IMR-90 (cell line): ENCODE results near the gene PAPPA. TPM values are rescaled to one million over a fixed set of nuclear protein-coding genes. Genes with fewer than 3 reads are reported as not detected.

Source experiments
- ATAC-seq: fragments of 200-7000 bp; cut with Tn5 transposase; 2 replicates; pipeline ENCODE4 v1.9.1; 2020; ENCODE audit warnings: low read depth, mild to moderate bottlenecking, moderate library complexity
- BruUV-seq: library from RNA; stranded (reverse); fragments of 400-500 nt; replicated peaks from 2 replicates; lab custom pipeline; 2021; lab: Mats Ljungman, UMichigan
- CTCF ChIA-PET: fragments of 300-600 bp; formaldehyde crosslinking; extraction: SDS; loops from one replicate; lab custom pipeline; 2021; ENCODE audit warnings: antibody characterized with exemption; lab: Yijun Ruan, JAX
- POLR2A ChIA-PET: fragments of 300-600 bp; sonication (Branson Sonifier 250); formaldehyde crosslinking; loops from one replicate; lab custom pipeline; 2022; ENCODE audit warnings: antibody characterized with exemption; ENCODE audit not compliant: unreplicated experiment; lab: Charles Lee
- DNase-seq: peaks from one replicate; pipeline ENCODE4 v3.0.0; 2013
- H2AFZ ChIP-seq: replicated peaks from 2 replicates; pipeline ENCODE3; 2013; ENCODE audit warnings: low read length, mild to moderate bottlenecking; ENCODE audit not compliant: poor library complexity
- H2AK5ac ChIP-seq: 2 replicates; pipeline ENCODE4 v1.6.1; 2013; ENCODE audit warnings: low read depth, low read length, inconsistent platforms
- H2AK9ac ChIP-seq: replicated peaks from 2 replicates; pipeline ENCODE3; 2013; ENCODE audit warnings: mild to moderate bottlenecking, low read depth, low read length, moderate library complexity; ENCODE audit not compliant: poor library complexity
- H2BK120ac ChIP-seq: 2 replicates; pipeline ENCODE4 v1.6.1; 2013; ENCODE audit warnings: low read depth, low read length, inconsistent platforms
- H2BK15ac ChIP-seq: 3 replicates; pipeline ENCODE4 v1.6.1; 2013; ENCODE audit warnings: low read depth, low read length, inconsistent platforms
- H2BK20ac ChIP-seq: 2 replicates; pipeline ENCODE4 v1.6.1; 2013; ENCODE audit warnings: low read depth, mild to moderate bottlenecking, inconsistent platforms, low read length, moderate library complexity
- H2BK5ac ChIP-seq: 2 replicates; pipeline ENCODE4 v1.6.1; 2013; ENCODE audit warnings: mild to moderate bottlenecking, low read depth, low read length, inconsistent platforms; ENCODE audit not compliant: poor library complexity, severe bottlenecking
- H3K14ac ChIP-seq: replicated peaks from 2 replicates; pipeline ENCODE4 v1.6.1; 2013; ENCODE audit warnings: low read depth, low read length, inconsistent platforms
- H3K18ac ChIP-seq: 2 replicates; pipeline ENCODE4 v1.6.1; 2013; ENCODE audit warnings: low read depth, low read length, control low read depth
- H3K23ac ChIP-seq: 2 replicates; pipeline ENCODE4 v1.6.1; 2013; ENCODE audit warnings: low read depth, low read length, inconsistent platforms
- H3K27ac ChIP-seq: 2 replicates; pipeline ENCODE4 v1.5.1; 2013; ENCODE audit warnings: mild to moderate bottlenecking, control low read depth, low read length; ENCODE audit not compliant: insufficient read depth
- H3K27me3 ChIP-seq: 2 replicates; pipeline ENCODE4 v1.6.1; 2013; ENCODE audit warnings: low read length; ENCODE audit not compliant: control insufficient read depth, insufficient read depth
- H3K36me3 ChIP-seq: 2 replicates; pipeline ENCODE4 v1.6.1; 2013; ENCODE audit warnings: low read length, mixed read lengths; ENCODE audit not compliant: control insufficient read depth, insufficient read depth
- H3K4ac ChIP-seq: 2 replicates; pipeline ENCODE4 v1.6.1; 2013; ENCODE audit warnings: low read depth, low read length, inconsistent platforms
- H3K4me1 ChIP-seq: 2 replicates; pipeline ENCODE4 v1.6.1; 2013; ENCODE audit warnings: low read length, mixed read lengths; ENCODE audit not compliant: control insufficient read depth, insufficient read depth
- H3K4me2 ChIP-seq: 2 replicates; pipeline ENCODE4 v1.6.1; 2013; ENCODE audit warnings: low read depth, mild to moderate bottlenecking, control low read depth, low read length, moderate library complexity
- H3K4me3 ChIP-seq: 2 replicates; pipeline ENCODE4 v1.5.1; 2013; ENCODE audit warnings: low read depth, mild to moderate bottlenecking, control low read depth, low read length, moderate library complexity; ENCODE audit not compliant: insufficient read depth
- H3K56ac ChIP-seq: 2 replicates; pipeline ENCODE4 v1.6.1; 2013; ENCODE audit warnings: low read length, inconsistent platforms; ENCODE audit not compliant: insufficient read depth; ENCODE audit errors: extremely low read depth
- H3K79me1 ChIP-seq, 2 experiments: 2 replicates each; pipeline ENCODE4 v1.6.1; 2013; ENCODE audit warnings: low read length in 2 of 2, inconsistent platforms in 1 of 2, low read depth in 1 of 2
- H3K9ac ChIP-seq: 2 replicates; pipeline ENCODE4 v1.6.1; 2013; ENCODE audit warnings: low read depth, low read length, control low read depth
- H3K9me1 ChIP-seq: 2 replicates; pipeline ENCODE4 v1.6.1; 2013; ENCODE audit warnings: low read length, inconsistent platforms; ENCODE audit not compliant: insufficient read depth
- H3K9me3 ChIP-seq: 2 replicates; pipeline ENCODE4 v1.6.1; 2013; ENCODE audit warnings: low read length; ENCODE audit not compliant: control insufficient read depth, insufficient read depth
- H4K20me1 ChIP-seq: 2 replicates; pipeline ENCODE4 v1.6.1; 2013; ENCODE audit warnings: low read length, inconsistent platforms; ENCODE audit not compliant: insufficient read depth
- H4K5ac ChIP-seq: 2 replicates; pipeline ENCODE4 v1.6.1; 2013; ENCODE audit warnings: mild to moderate bottlenecking, low read depth, low read length, control low read depth
- H4K8ac ChIP-seq, 2 experiments: 2 replicates each; pipeline ENCODE4 v1.6.1; 2013; ENCODE audit warnings: low read depth in 2 of 2, low read length in 2 of 2, control low read depth in 1 of 2, inconsistent platforms in 1 of 2
- H4K91ac ChIP-seq: 2 replicates; pipeline ENCODE4 v1.6.1; 2013; ENCODE audit warnings: low read depth, low read length, inconsistent platforms; ENCODE audit not compliant: insufficient read depth
- CTCF ChIP-seq: conservative IDR thresholded peaks from 2 replicates; pipeline ENCODE4 v1.5.1; 2012; ENCODE audit warnings: mild to moderate bottlenecking, low read depth, low read length, improper control_type of control experiment
- ELK1 ChIP-seq: fragments of 150-350 bp; IDR thresholded peaks from 2 replicates; pipeline ENCODE4 v1.6.1; 2016; ENCODE audit warnings: low read depth, mild to moderate bottlenecking, low read length, moderate library complexity, borderline replicate concordance
- MAFK ChIP-seq: IDR thresholded peaks from 2 replicates; pipeline ENCODE4 v1.6.1; 2012; ENCODE audit warnings: low read depth, low read length, improper control_type of control experiment
- MXI1 ChIP-seq: IDR thresholded peaks from 2 replicates; pipeline ENCODE4 v1.6.1; 2012; ENCODE audit warnings: low read depth, mild to moderate bottlenecking, low read length, moderate library complexity, borderline replicate concordance
- RCOR1 ChIP-seq: IDR thresholded peaks from 2 replicates; pipeline ENCODE4 v1.6.1; 2012; ENCODE audit warnings: mild to moderate bottlenecking, low read length, improper control_type of control experiment; ENCODE audit not compliant: insufficient replicate concordance
- WGBS, 2 experiments: methylation state at CpG; one replicate each; pipeline versions ENCODE4 v1.1.5 to v1.1.7; 2013; ENCODE audit warnings: missing lambda C conversion rate in 2 of 2; ENCODE audit not compliant: insufficient read length in 1 of 2; ENCODE audit errors: extremely low coverage in 2 of 2; 5-methylcytosine and 5-hydroxymethylcytosine counted together
- dilution Hi-C: fragments of 300-500 bp; cut with HindIII; formaldehyde crosslinking; loops from one replicate; pipeline ENCODE4 v1.14.3; 2018; ENCODE audit warnings: low sequenced_read_pairs; ENCODE audit not compliant: unreplicated experiment
- in situ Hi-C: fragments of 300-500 bp; cut with MboI; formaldehyde crosslinking; loops from 3 replicates; pipeline ENCODE4 v1.14.3; 2019; ENCODE audit warnings: low sequenced_read_pairs, inconsistent platforms, mixed read lengths
- intact Hi-C: fragments of 100-400 bp; cut with micrococcal nuclease; formaldehyde crosslinking; loops from 2 replicates; pipeline ENCODE4 v1.10.0; 2022
- polyA plus RNA-seq, 3 experiments: library from polyadenylated mRNA; depleted of rRNA; stranded (reverse); fragments of >200 nt; gene quantifications; 2 replicates each; pipeline ENCODE4 v1.2.3, GENCODE V29; 2012; ENCODE audit warnings: low replicate concordance in 1 of 3
- total RNA-seq: library from RNA; depleted of rRNA; stranded (reverse); fragments of >200 nt; gene quantifications from 2 replicates; pipeline ENCODE4 v1.2.3, GENCODE V29; 2012

PAPPA gene
- total and polyA plus RNA-seq, 2 of the 4 experiments (the other 2 are of a cell fraction): 8.3 to 12.4 TPM

- Histone ChIP-seq H3K9ac (no peak overlapping the region), H3K9me1 (no peaks in the 10 kb centered on the region; the same call in 1 of the 2 replicates), H3K14ac (no peak overlapping the region), H4K20me1 (peaks cover 50% of the 10 kb centered on the region), H2BK15ac (no peak overlapping the region), H3K4ac (no peak overlapping the region), H4K8ac (no peak overlapping the region), H2BK20ac (no peak overlapping the region), H3K56ac (no peak overlapping the region), H3K4me2 (no peak overlapping the region), H3K27me3 (no peaks in the 10 kb centered on the region), H3K4me1 (peaks cover 14% of the 10 kb centered on the region; the same call in 1 of the 2 replicates), H2AFZ (no peak overlapping the region), H3K4me3 (no peak overlapping the region), H3K27ac (no peak overlapping the region), H2BK120ac (no peak overlapping the region), H4K5ac (no peak overlapping the region), H3K79me1 (peaks cover 39 to 69% of the 10 kb centered on the region in 2 experiments), H3K18ac (no peak overlapping the region), H3K9me3 (no peaks in the 10 kb centered on the region; the same call in 1 of the 2 replicates), H2AK5ac (no peak overlapping the region), H2AK9ac (no peak overlapping the region), H3K23ac (no peak overlapping the region), H4K91ac (no peak overlapping the region), H3K36me3 (peaks cover 25% of the 10 kb centered on the region), H2BK5ac (no peak overlapping the region)
- ChIA-PET CTCF (no interaction called here), POLR2A (no interaction called here)
- TF ChIP-seq MXI1: no peak
- TF ChIP-seq CTCF: peak; percentile 31
- no peak for TF ChIP-seq RCOR1
- TF ChIP-seq ELK1: no peak
- TF ChIP-seq MAFK: no peak
- in situ Hi-C loops: no loop called here
- no peak for DNase-seq
- dilution Hi-C loops: no loop called here
- intact Hi-C loops: no loop called here
- BruUV-seq: no TSS peak
- ATAC-seq: no peak
- WGBS, 2 experiments: 100% methylated on average over 1 of the region's 1 CpG; no CpG with 5 or more reads in 1 of the 2 experiments
Observed at GRCh38 chr9:116166713-116167112, 13.1 kb downstream of the PAPPA start.
